Tibial nerve (tissue), 4 donors: ENCODE measurements around the gene QSOX2. TPM values are rescaled to one million over a fixed set of nuclear protein-coding genes. Genes with fewer than 3 reads are reported as not detected.
A peak's percentile ranks its signal among the peaks of the same experiment; 100 is the strongest.

Source experiments
- DNase-seq, 2 donors: peaks; one replicate each; pipeline ENCODE4 v3.0.0-alpha.2; 2019; ENCODE audit warnings: low spot score in 2 of 2
- H3K27ac ChIP-seq, 4 donors: fragments of 200-600 bp; sonication (generic) in 3 of 4; one replicate each; pipeline ENCODE4 v1.5.1; 2017 to 2019; ENCODE audit warnings: mild to moderate bottlenecking in 1 of 4
- H3K27me3 ChIP-seq, 2 donors: fragments of 200-600 bp; sonication (generic) in 1 of 2; one replicate each; pipeline versions ENCODE4 v1.5.1 to v1.6.0; 2017 to 2019
- H3K36me3 ChIP-seq, 3 donors: fragments of 200-600 bp; sonication (generic); one replicate each; pipeline ENCODE4 v1.5.1; 2018 to 2019
- H3K4me1 ChIP-seq, 4 donors: fragments of 200-600 bp; sonication (generic) in 3 of 4; one replicate each; pipeline ENCODE4 v1.5.1; 2017 to 2019
- H3K4me3 ChIP-seq, 4 donors: fragments of 200-600 bp; sonication (generic) in 3 of 4; one replicate each; pipeline ENCODE4 v1.5.1; 2017 to 2019; ENCODE audit warnings: mild to moderate bottlenecking in 1 of 4, moderate library complexity in 1 of 4
- H3K9me3 ChIP-seq, 4 donors: fragments of 200-600 bp; sonication (generic) in 3 of 4; one replicate each; pipeline ENCODE4 v1.5.1; 2017 to 2019
- EP300 ChIP-seq, 2 donors: sonication (generic); formaldehyde crosslinking; IDR thresholded peaks; one replicate each; pipeline ENCODE4 v1.6.1; 2017; ENCODE audit warnings: antibody characterized with exemption in 2 of 2, mild to moderate bottlenecking in 1 of 2
- POLR2A ChIP-seq, 2 donors: fragments of 450-650 bp; IDR thresholded peaks; one replicate each; pipeline ENCODE4 v1.6.1; 2017; ENCODE audit warnings: antibody characterized with exemption in 2 of 2, mild to moderate bottlenecking in 2 of 2, moderate library complexity in 2 of 2
- WGBS, 2 donors: methylation state at CpG; one replicate each; pipeline ENCODE4 v1.1.5; 2018; 5-methylcytosine and 5-hydroxymethylcytosine counted together
- total RNA-seq, 4 donors: library from RNA; depleted of rRNA; stranded (reverse); fragments of >200 nt; gene quantifications; one replicate each; pipeline ENCODE4 v1.1.0, GENCODE V29; 2016
- TF ChIP-seq, protein P1 (sequence below), 5 experiments: fragments of 200-600 bp in 3 of 5; fragments of 450-650 bp in 2 of 5; sonication (generic) in 3 of 5; IDR thresholded peaks; one replicate each; pipeline ENCODE4 v1.5.1; 2016 to 2019; ENCODE audit warnings: antibody characterized with exemption in 5 of 5, mild to moderate bottlenecking in 3 of 5, moderate library complexity in 2 of 5

QSOX2 gene
- total RNA-seq, 4 donors from 2014 or later, result 10.2 to 16.8 (median 11.8) TPM

DNA sequence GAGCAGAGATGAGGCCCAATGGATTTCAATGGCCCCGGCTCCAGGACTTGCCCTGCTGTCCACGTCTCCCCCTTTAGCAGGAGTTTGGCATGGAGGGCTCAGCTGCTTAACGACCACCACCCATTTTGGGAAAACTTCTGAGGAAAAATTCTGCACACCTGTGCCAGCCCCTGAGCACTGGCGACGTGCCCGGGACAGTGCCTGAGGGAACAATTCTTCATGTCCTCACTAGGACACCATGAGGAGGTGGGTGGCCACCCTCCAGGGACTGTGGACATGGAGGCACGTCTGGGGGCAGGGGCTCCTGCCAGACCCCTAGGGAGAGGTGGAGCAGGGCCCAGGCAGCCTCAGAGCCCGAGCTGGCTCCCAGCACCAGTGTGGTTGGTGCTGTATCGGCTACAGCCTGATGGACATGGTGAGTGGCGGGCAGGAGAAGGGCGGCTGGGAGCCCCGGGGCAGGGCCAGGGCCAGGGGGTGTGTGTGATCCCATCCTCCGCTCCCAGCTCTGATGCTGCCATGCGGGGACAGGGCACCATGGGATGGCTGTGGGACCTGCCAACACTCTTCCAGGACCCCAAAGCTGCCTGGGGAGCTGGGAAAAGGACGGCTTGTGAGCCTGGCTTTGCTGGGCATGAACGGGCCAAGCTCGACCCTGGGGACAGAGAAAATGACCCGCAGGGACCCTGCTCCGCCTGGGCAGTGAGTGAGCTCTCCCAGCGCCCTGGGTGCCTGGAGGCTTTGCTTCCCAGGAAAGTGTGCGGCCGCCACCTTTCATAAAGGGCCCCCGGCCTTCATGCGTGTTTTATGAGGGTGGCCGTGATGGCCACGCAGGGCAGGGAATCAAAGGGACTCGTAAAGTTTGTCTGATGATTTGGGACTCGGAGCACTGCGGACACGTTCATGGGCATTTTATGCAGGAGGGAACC, 3.6 kb upstream of the QSOX2 start:
- no peak for TF ChIP-seq EP300 (IDR thresholded peaks at IDR 0.05)
- DNase-seq, result no peak
- no peak overlapping the region for H3K4me3 ChIP-seq
- no peaks in the 10 kb centered on the region for H3K9me3 ChIP-seq
- no peaks in the 10 kb centered on the region for H3K36me3 ChIP-seq
- H3K27me3 ChIP-seq, result peaks cover 0 to 18% of the 10 kb centered on the region in 2 donors
- peaks cover 0 to 14% (median 9%) of the 10 kb centered on the region in 4 donors for H3K4me1 ChIP-seq
- H3K27ac ChIP-seq, result no peak overlapping the region
- WGBS, 2 donors, result 70% methylated on average over 25 to 29 of the region's 30 CpGs

DNA sequence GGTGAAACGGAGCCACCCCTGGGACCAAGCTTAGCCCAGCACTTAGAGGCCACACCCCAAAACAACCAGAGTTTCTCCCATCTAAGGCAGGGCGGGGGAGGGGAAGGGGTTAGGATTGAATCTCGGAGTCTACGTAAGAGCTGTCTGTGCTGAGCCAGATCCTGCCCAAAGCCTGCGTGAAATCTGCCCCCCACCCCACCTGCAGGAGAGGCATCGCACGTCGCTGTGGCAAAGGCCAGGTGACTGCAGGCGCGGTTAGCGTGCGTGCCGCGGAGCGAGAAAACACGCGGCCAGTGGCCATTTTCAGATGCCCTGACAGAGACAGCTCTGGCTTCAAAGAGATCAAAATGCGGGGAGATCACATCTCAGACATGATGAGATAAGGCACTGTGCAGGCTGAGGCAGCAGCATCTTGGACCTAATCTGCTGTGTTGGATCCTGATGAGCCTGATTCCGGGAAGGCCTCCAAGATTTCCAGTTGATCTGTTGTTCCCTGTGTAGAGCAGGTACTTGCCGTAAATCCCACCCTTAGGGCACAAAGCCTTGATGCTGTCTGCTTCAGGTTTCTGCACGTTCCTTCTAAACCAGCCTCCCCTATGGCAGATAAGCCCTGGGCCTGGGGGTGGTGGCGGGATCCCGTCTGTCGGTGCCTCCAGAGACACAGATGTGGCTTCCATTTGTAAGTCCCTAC, 2.5 kb upstream of the QSOX2 start:
- Histone ChIP-seq H3K9me3 (no peaks in the 10 kb centered on the region), H3K4me3 (no peak overlapping the region), H3K36me3 (no peaks in the 10 kb centered on the region), H3K4me1 (peaks cover 0 to 22% (median 19%) of the 10 kb centered on the region in 4 donors), H3K27ac (no peak overlapping the region), H3K27me3 (peaks cover 0 to 14% of the 10 kb centered on the region in 2 donors)
- WGBS, 2 donors, result 81 to 89% methylated on average over 24 of the region's 24 CpGs
- DNase-seq, result no peak
- TF ChIP-seq POLR2A (IDR thresholded peaks at IDR 0.05), result no peak
- TF ChIP-seq, protein P1, sequence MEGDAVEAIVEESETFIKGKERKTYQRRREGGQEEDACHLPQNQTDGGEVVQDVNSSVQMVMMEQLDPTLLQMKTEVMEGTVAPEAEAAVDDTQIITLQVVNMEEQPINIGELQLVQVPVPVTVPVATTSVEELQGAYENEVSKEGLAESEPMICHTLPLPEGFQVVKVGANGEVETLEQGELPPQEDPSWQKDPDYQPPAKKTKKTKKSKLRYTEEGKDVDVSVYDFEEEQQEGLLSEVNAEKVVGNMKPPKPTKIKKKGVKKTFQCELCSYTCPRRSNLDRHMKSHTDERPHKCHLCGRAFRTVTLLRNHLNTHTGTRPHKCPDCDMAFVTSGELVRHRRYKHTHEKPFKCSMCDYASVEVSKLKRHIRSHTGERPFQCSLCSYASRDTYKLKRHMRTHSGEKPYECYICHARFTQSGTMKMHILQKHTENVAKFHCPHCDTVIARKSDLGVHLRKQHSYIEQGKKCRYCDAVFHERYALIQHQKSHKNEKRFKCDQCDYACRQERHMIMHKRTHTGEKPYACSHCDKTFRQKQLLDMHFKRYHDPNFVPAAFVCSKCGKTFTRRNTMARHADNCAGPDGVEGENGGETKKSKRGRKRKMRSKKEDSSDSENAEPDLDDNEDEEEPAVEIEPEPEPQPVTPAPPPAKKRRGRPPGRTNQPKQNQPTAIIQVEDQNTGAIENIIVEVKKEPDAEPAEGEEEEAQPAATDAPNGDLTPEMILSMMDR (IDR thresholded peaks at IDR 0.05), result no peak
- no peak for TF ChIP-seq EP300 (IDR thresholded peaks at IDR 0.05)

- 48 to 55% methylated on average over 8 of the region's 9 CpGs for WGBS, 2 donors
- TF ChIP-seq EP300 (IDR thresholded peaks at IDR 0.05) (no peak), POLR2A (IDR thresholded peaks at IDR 0.05) (no peak)
- TF ChIP-seq, protein P1 (IDR thresholded peaks at IDR 0.05), result no peak
Observed at GRCh38 chr9:136247551-136247916, 1.9 kb upstream of the QSOX2 start.

GRCh38 chr9:136246849-136247550, 1.4 kb upstream of the QSOX2 start:
- no peak for TF ChIP-seq EP300 (IDR thresholded peaks at IDR 0.05)
- TF ChIP-seq POLR2A (IDR thresholded peaks at IDR 0.05), result no peak
- TF ChIP-seq, protein P1 (IDR thresholded peaks at IDR 0.05), result no peak
- Histone ChIP-seq H3K36me3 (no peaks in the 10 kb centered on the region), H3K27ac (no peak overlapping the region), H3K4me1 (peaks cover 0 to 29% (median 23%) of the 10 kb centered on the region in 4 donors), H3K4me3 (no peak overlapping the region), H3K27me3 (peaks cover 0 to 7% of the 10 kb centered on the region in 2 donors), H3K9me3 (no peaks in the 10 kb centered on the region)
- DNase-seq, result no peak
- 60 to 68% methylated on average over 26 of the region's 26 CpGs for WGBS, 2 donors

More at GRCh38 chr9:136247551-136247916, 1.9 kb upstream of the QSOX2 start:
- Histone ChIP-seq H3K27ac (no peak overlapping the region), H3K27me3 (peaks cover 0 to 9% of the 10 kb centered on the region in 2 donors), H3K9me3 (no peaks in the 10 kb centered on the region), H3K36me3 (no peaks in the 10 kb centered on the region), H3K4me3 (no peak overlapping the region), H3K4me1 (peaks cover 0 to 27% (median 21%) of the 10 kb centered on the region in 4 donors)
- DNase-seq, result no peak

GRCh38 chr9:136244969-136245218, 718 bp downstream of the QSOX2 start:
- no peak for TF ChIP-seq EP300 (IDR thresholded peaks at IDR 0.05)
- no peak for TF ChIP-seq POLR2A (IDR thresholded peaks at IDR 0.05)
- TF ChIP-seq, protein P1 (IDR thresholded peaks at IDR 0.05), result no peak
- H3K36me3 ChIP-seq, result no peaks in the 10 kb centered on the region
- no peaks in the 10 kb centered on the region for H3K9me3 ChIP-seq
- H3K4me1 ChIP-seq, result peaks cover 0 to 32% (median 23%) of the 10 kb centered on the region in 4 donors
- H3K27me3 ChIP-seq, result no peaks in the 10 kb centered on the region
- H3K27ac ChIP-seq, result peak overlapping the region in 2 of 4 donors; percentile 64 to 81
- no peak for DNase-seq
- WGBS, 2 donors, result 1 to 14% methylated on average over 3 to 6 of the region's 6 CpGs
- H3K4me3 ChIP-seq, result peak overlapping the region; percentile 63 to 97 (median 89)
